Glomerular visceral epithelial cell (primary cell): ENCODE results near the gene SCGB3A2.

Source experiments
- DNase-seq: peaks from one replicate; pipeline ENCODE4 v3.0.0-alpha.2; 2016; ENCODE audit errors: extremely low spot score

Gene SCGB3A2, protein sequence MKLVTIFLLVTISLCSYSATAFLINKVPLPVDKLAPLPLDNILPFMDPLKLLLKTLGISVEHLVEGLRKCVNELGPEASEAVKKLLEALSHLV

DNA sequence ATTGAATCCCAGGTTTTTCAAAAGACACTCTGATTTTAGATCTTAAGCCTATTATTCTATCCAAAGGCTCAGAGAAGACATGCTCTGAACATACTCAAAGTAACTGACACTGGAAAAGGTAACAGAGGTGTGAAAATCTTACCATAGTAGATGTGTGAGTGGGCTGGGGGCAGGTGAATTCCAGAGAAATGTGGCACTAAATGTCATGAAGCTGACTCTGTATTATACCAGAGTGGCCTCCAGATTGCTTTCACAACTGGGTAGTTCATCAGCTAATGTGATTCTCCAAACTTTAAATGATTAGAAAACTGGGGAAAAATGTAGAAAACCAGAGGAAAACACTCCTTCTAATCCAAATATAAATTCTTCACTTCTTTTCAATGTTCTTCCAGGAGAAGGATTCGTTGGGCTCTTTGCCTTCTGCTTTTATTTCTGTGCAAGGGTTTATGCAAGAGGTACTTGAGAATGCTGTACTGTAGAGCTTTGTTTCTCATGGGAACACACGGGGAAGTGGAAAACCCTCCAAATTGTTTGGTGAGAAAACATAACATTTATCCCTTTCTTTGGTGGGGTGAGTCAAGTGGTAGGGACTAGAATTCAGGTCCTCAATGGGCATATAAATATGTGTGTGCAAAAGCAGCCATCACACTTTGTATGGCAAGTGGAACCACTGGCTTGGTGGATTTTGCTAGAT lies at the start of gene SCGB3A2:
TSS of gene SCGB3A2 (plus strand) at position 646 of the 694 bp plus-strand sequence. CDS start 93 bp downstream, outside the sequence.
- no peak for DNase-seq

DNA sequence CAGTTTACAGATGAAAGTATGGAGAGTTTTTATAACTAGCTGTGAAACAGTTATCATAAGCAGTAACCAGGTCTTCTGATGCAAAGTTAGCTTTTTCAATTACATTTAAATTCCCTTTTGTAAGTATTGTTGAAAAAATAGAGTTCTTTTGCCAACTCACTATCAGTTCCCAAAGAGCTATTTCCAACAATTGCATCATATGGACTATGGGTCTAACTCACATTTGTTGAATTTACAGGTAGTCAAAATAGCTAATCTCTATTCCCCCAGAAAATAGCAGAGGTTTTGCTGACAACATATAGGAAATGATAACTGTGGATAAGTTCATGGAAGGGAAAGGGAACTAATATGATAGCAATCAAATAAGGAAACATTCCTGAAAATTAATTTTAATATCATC lies 48.5 kb upstream of the SCGB3A2 start:
- DNase-seq, result no peak

DNA sequence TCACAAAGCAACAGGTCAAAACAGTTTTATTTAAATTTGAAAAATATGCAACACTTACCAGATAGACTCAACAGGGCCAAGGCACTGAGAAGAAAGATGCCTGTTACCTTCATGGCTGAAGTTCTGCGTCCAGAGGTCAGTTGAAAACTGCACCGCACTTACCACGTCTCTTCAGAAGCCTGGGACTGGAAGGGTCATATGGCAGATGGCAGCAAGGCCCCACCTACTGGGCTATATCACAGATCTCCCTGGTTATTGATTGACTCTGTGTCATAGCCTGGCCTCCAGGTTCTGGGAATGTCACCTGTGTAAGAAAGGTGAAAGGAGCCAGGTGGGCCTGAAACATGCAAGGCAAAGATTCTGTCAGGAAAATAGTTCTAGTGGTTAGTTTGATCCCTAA lies 47.0 kb upstream of the SCGB3A2 start, which contains the start of gene SPINK1:
TSS of gene SPINK1 (minus strand) at position 207 of the 400 bp plus-strand sequence. CDS start at position 113, 94 bp downstream.
- no peak for DNase-seq

DNA sequence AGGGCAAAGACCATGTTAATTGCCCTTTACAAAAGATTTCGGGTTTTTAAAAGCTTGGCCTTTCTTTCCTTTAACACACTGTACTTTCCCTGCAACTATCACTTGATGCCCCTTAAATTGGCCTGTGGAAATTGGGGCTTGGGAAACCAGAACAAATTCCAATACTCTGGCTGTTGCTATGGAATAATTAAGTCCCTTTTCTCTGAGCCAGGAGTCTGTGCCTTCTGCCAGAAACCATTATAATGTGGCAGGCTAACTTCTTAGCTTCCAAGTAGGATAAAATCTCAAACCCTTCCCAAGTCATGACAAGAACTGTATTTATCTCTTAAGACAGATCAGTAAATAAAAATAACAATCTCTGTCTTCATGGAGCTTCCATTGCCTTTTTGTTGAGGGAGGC lies 46.0 kb upstream of the SCGB3A2 start:
- no peak for DNase-seq

DNA sequence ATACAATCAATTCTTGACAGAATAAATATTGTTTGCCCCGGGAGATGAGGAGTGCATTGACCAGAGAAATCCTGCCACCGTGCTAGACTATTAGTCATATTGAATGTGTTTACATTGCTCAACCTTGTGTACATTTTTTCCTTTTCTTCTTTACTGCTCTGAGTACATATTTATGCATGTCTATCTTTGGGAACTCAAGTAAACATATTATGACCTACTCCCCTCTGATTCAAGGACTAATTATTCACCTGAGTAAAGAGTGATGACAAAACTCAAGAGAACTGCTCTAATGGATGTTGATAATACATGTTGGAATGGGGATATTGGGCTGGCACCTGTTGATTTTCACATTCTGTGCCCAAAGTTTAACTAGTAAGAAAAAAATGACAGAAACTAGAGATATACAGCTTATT lies 43.1 kb upstream of the SCGB3A2 start:
- DNase-seq, result no peak

DNA sequence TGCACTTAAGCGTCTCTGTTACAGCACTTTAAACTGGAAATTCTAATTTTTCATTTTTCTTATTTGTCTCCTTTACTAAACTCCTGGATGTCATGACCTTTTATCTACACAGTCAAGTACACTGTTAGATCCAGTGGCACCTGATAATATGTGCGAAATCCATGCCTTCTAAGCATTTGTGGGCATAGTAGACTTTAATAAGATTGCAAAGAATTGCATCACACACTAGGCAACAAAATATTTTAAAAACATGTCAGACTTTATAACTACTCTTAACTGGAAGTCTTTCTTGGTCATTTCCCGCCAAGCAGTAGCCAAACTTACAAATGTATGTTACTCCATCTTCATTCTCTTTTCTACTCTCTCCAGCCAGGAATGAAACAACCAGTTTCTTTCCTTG lies 42.1 kb upstream of the SCGB3A2 start:
- DNase-seq, result no peak

DNA sequence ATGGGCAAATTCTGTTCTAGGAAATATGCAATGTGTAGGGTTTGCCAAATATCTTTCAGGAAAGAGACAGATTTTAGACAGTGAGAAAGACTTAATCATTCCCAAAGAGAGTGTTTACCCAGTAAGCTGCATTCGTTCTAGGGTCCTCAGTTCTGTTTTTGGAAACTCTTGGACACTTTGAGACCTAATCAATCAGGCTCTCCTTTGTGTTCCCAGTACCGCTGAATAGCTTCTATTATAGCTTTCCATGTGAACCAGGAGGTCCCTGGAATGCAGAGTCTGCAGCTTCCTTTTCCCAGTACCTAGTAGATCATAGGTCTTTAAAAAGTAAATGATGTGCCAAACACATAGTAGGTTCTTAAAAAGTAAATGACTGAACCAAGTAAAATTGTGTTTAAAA lies 35.6 kb upstream of the SCGB3A2 start:
- no peak for DNase-seq

DNA sequence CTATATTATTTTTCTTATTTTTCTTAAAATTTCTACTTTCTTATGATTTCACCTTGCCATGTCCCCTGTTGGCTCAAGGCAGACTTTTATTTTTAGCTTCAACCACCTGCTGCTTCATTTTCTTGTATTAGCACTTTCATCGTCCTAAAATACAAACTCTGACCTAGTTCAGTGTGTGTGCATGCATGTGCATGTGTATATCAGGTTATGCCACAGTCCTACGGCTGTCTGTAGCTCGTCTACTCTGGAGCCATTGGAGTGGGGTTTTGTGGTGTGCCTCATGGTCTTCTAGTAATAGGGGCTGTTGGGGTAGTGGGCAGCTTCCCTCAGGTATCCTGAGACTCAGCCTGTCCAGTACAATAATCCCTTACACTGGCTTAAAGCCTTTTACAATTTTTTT lies 33.7 kb upstream of the SCGB3A2 start:
- DNase-seq, result no peak

DNA sequence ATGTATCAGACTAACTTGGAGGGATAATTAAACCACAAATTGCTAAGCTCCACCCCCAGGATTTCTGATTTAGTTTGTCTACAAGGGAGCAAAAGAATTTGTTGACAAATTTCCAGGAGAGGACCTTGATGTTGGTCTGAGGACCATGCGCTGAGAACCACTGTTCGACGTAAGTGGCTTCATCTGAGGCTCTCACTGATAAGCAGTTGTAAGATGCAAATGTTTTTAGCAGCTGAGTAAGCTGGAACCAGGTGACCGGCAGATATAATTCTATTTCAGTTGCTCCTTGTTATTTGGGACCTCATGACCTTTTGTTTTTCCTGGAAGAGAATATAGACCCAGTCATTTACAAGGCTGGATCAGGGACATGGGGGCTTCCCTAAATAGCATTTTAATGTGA lies 32.9 kb upstream of the SCGB3A2 start:
- DNase-seq, result no peak

DNA sequence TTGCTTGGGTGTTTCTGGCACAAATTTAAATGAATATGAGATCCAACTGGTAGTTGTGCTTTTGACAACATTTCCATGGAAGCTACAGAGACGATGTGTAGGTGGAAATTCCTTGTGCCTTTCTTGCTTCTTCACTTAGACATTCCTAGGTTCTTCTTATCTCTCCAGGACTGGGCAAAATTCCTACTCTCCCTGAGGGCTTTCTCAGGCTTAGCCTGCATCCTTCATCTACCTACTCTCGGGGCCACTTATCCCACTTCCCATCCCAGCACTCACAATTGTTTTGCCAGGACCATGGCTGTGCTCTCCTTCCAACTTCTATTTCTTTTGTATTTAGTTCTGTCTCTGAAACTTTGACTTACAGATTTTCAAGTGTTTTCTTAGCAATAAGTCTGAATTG lies 29.3 kb upstream of the SCGB3A2 start:
- DNase-seq, result no peak

DNA sequence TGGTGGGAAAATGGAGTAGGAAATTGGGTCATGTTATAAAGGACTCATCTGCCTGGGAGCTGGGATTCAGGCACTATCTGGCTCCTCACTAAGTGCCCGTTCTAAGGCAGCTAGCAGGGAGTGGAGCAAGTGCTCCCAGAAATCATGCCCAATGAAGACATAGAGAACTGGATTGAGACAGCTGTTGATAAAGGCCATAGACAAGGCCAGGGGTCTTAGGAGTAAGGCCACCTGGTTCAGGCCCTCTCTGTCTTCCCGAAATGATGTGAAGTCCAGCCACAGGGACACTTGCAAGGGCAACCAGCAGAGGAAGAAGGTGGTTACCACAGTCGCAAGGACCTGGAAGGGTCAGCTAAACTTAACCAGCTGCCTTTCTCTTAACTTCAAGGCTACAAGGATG lies 26.9 kb upstream of the SCGB3A2 start:
- no peak for DNase-seq

DNA sequence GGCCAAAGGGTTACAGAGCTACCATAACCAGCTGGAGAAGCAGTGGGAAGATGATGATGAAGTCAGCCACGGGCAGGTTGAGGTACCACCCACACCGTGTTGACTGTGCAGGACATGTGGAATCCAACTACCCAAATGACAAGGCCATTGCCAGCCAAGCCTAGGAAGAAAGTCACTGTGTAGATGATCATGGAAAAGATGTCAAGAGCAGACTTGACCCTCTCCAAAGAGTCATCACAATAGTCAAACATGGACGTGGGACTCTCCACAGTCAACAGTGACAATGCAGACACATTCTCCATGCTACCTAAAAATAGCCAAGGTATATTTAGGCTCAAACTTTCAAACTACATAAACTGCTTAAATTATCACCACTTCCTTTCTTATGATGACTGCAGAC lies 26.1 kb upstream of the SCGB3A2 start:
- DNase-seq, result no peak

DNA sequence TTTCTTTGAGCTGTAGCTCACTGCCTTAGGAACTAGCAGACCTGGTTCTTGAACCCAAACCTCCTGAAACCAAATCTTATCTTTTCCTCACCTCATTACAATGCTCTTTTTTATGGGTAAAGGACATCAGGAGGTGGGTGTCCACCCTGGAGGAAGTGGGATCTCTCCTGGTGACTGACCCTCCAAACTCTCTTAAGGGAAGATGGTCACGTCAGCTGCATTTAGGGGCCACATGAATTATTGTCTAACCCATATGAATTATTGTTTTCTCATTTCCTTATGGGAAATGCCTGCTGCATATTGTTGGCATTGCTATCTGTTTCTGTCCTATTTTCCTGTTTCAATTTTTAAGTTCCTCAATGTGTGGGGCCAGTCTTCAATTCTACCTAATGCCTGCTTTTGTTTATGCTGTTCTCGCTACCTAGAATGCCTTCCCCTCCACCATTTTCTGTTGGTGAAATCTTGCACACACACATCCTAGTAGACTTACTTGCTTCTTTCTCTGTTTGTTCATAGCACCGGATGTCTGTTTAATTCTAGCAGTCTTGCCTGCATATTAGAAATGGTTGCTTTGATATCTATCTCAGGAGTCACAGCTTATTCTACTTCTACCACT lies 25.0 kb upstream of the SCGB3A2 start:
- no peak for DNase-seq

DNA sequence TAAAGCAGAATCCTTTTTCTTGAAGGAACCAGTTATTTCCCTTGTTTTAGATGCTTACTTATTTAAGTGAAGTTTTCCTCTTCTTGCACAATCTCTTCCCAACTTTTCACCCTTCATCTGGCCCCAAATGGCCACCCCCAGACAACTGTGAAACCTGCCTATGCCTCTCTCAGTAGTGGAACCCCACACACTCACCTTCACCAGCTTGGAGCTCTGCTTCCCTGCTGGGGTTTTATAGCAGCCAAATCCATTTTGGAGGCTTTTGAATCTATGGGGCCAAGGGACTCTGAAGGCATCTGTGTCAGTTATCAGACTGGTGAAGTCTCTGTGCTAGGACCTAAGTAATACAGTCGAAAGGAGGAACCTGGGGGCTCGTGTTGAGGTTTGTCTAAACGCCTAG lies 24.2 kb upstream of the SCGB3A2 start:
- DNase-seq, result no peak

DNA sequence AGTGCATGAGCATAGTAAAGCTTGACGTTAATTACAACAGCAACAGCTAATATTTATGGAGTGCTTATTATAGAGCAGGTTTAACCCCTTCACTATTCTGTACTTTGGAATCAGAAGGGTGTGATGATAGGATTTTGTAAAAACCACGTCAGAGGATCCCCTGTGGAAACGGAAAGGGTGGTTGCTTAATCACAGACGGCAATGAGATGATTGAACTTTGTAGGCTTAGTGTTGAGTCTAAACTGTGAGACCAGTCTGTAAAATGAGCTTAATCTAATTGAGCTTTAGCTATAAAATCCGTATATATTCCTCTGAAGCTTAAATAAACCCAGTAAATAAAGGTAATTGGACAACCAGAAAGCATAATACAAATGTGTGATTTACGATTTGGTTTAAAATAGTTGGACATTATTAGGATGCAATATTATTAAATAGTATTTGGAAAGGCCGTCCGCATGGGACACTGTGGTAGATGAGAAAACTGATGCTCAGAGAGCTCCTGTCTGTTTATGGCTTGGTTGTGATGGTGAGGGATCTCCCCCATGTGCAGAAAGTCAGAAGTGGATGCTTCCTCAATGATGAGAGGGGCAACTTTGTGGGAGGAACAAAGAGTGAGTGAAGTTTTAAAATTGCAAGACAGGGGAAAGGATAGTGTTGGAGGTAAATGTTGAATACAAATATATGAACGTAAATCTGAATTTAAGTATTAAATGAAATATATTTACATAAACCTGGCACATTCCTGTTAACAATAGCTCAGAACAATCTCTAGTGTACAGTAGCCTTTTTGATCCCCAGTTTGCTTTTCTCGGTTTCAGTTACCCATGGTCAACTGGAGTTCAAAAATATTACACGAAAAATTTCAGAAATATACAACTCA lies 23.4 kb upstream of the SCGB3A2 start:
- DNase-seq, result no peak

DNA sequence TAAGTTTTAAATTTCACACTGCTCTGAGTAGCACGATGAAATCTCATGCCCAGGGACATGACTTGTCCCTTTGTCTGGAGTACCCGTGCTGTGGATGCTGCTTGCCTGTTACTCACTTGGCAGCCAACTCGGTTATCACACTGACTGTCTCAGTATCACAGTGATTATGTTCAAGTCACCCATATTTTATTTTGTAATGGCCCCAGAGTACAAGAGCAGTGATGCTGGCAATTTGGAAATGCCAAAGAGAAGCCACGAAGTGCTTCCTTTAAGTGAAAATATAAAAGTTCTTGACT lies 22.8 kb upstream of the SCGB3A2 start:
- no peak for DNase-seq

DNA sequence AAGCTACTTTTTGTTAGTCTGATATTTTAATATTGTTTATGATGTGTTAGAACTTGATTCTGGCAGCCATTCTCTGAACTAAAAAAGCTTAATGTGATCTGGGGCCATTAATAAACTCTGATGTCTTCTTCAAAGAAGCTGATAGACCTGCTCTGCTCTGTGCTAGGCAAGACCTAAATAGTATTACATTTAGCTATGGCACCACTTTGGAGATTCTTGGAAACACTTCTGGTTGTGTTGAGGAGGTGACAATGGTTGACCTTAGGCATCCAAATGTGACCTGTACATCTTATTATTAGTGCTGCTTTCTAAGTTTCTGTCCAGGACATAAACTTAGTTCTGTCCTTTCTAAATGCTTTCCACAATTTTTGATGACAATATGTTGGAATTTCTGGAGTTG lies 21.7 kb upstream of the SCGB3A2 start:
- no peak for DNase-seq

DNA sequence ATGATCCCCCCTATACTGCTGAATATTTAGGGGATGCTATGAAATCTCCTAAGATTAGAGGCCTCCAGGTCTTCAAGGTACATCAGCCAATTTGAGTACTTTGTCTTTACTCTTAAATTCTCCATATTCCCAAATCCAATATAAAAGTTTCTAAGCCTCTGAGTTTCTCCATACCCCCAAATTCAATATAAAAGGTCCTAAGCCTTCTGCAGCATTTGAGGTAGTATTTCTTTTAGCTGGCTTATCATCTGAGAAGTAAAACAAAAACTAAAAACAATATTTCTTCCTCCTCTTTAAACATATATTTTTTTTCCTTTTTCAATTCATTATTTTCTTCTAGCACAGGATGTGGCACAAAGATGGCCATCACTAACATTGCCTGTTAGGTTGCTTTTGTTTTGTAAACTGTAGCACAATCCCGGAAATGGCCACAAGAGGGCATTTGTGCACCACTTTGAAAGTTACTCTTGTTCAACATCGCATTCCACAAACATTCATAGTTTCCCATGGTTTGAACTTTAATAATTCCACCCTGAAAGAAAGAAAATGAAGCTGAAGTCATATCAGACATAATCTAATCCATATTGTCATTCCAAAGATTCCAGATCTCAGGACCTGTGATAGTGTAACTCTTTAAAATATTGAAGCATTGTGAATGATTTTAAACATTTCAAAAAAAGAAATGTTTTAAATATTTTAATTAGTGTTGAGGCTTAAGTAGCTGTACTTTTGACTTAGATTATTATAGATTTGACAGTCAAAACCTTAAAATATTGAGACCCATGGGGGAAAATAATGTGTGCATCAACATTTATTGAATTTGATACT lies 21.0 kb upstream of the SCGB3A2 start:
- peak; percentile 47 for DNase-seq

DNA sequence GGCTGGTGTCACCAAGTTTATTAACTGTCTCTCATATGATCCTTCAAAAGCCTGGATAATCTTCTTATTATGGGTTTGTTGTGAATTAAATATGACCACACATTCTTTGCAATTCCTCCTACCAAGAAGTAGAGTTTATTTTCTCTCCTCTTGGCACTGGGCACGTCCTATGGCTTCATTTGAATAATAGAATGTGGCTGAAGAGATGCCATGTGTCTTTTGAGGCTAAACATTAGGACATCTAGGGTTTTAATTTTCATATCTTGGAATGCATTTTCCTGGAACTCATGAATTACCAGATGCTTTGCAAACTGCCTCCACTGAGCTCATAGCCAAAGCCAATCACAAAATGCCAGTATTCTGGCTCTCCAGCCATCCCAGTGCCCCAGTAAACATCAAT lies 19.9 kb upstream of the SCGB3A2 start:
- DNase-seq, result no peak

DNA sequence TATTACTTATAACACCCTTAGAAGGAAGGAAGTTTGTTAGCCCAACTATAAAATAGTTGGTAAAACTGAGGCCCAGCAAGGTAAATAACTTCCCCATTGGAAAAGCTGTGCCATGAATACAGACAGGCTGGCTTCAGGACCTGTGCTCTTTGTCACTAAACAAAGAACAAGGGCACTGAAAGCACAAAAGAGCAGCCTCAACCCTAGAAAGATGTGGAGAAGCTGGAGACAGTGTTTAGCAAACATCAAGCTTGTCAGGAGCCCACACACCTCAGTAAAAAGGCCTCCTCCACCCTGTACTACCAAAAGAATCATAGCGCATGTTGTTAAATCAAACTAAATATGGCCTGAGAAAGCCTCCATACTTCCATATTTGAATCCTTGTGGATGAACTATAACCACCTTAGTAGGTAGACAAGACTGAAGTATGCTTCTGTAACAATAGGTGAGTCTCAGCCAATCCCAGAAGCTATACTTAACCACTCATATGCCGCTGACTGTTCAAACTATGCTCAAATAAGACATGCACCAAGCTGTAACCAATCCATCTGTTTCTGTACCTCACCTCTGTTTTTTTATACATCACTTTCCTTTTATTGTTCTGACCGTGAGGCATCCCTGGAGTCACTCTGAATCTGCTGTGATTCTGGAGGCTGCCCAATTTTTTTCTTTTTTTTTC lies 18.4 kb upstream of the SCGB3A2 start:
- DNase-seq, result no peak

DNA sequence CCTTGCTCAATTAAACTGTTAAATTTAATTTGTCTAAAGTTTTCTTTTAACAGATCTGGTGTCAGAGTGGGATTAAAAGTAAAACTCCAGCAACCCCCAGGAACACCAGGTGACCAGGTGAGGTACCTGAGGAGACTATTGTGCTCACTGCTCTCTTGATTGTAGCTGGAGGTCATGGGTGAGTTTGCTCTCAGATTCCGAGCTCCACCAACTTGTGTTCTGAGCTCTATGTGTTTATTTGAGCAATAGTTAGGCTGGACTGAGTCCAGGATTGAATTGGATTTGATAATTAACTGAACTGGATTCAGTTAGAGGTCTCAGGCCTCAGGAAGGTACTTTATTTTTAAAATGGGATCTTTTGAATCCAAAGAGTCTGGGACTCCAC lies 17.9 kb upstream of the SCGB3A2 start:
- no peak for DNase-seq
